Hepatocyte (in vitro differentiated cells): Measurements from ENCODE around the gene EXOC2.

Experiments
- EZH2 ChIP-seq: fragments of 200-600 bp; sonication (generic); IDR thresholded peaks from 2 replicates; pipeline ENCODE4 v1.6.1; 2016; ENCODE audit warnings: antibody characterized with exemption, mild to moderate bottlenecking, borderline replicate concordance
- TF ChIP-seq, protein P1 (sequence below): fragments of 200-600 bp; sonication (generic); IDR thresholded peaks from 2 replicates; pipeline ENCODE4 v1.5.1; 2016; ENCODE audit warnings: antibody characterized with exemption, mild to moderate bottlenecking; ENCODE audit not compliant: poor library complexity

GRCh38 chr6:489001-489400 is 203.9 kb downstream of the EXOC2 start:
- TF ChIP-seq, protein P1, sequence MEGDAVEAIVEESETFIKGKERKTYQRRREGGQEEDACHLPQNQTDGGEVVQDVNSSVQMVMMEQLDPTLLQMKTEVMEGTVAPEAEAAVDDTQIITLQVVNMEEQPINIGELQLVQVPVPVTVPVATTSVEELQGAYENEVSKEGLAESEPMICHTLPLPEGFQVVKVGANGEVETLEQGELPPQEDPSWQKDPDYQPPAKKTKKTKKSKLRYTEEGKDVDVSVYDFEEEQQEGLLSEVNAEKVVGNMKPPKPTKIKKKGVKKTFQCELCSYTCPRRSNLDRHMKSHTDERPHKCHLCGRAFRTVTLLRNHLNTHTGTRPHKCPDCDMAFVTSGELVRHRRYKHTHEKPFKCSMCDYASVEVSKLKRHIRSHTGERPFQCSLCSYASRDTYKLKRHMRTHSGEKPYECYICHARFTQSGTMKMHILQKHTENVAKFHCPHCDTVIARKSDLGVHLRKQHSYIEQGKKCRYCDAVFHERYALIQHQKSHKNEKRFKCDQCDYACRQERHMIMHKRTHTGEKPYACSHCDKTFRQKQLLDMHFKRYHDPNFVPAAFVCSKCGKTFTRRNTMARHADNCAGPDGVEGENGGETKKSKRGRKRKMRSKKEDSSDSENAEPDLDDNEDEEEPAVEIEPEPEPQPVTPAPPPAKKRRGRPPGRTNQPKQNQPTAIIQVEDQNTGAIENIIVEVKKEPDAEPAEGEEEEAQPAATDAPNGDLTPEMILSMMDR = no peak
- TF ChIP-seq EZH2 = no peak
